HG03460 (cell line): ENCODE results near the gene TBC1D19.
"Not testable (repeated sequence)": the region's sequence is repeated elsewhere in the genome, so short reads cannot be mapped to it uniquely, and the experiment has no call there.

ENCODE experiments used
- ATAC-seq: cut with Tn5 transposase; IDR thresholded peaks from one replicate; pipeline ENCODE4 v1.9.1; 2021; ENCODE audit not compliant: unreplicated experiment

The TBC1D19 gene

GRCh38 chr4:26583865-26584652 lies at the start of gene TBC1D19:
TSS of gene TBC1D19 (plus strand) at chr4:26584084. CDS start at chr4:26584194, 110 bp downstream.
- ATAC-seq, result peak; percentile 100

GRCh38 chr4:26542991-26543390 lies 40.9 kb upstream of the TBC1D19 start:
- no peak for ATAC-seq

GRCh38 chr4:26544421-26544820 lies 39.5 kb upstream of the TBC1D19 start:
- no peak for ATAC-seq

- not testable (repeated sequence) for ATAC-seq
Observed at GRCh38 chr4:26548379-26548778, 35.5 kb upstream of the TBC1D19 start.

- no peak for ATAC-seq
Observed at GRCh38 chr4:26557164-26557563, 26.7 kb upstream of the TBC1D19 start.

GRCh38 chr4:26558166-26558895 lies 25.6 kb upstream of the TBC1D19 start:
- ATAC-seq, result no peak

- no peak for ATAC-seq
Observed at GRCh38 chr4:26566133-26566532, 17.8 kb upstream of the TBC1D19 start.

- no peak for ATAC-seq
Observed at GRCh38 chr4:26568446-26568994, 15.4 kb upstream of the TBC1D19 start.

- no peak for ATAC-seq
Observed at GRCh38 chr4:26570596-26570995, 13.3 kb upstream of the TBC1D19 start.

GRCh38 chr4:26573389-26573794 lies 10.5 kb upstream of the TBC1D19 start:
- ATAC-seq, result no peak

- ATAC-seq, result no peak
Observed at GRCh38 chr4:26574563-26574962, 9.3 kb upstream of the TBC1D19 start.

- ATAC-seq, result no peak
Observed at GRCh38 chr4:26576231-26576739, 7.6 kb upstream of the TBC1D19 start.

GRCh38 chr4:26577066-26577465 lies 6.8 kb upstream of the TBC1D19 start:
- ATAC-seq, result no peak

GRCh38 chr4:26579169-26579568 lies 4.7 kb upstream of the TBC1D19 start:
- no peak for ATAC-seq

- ATAC-seq, result not testable (repeated sequence)
Observed at GRCh38 chr4:26581341-26581740, 2.5 kb upstream of the TBC1D19 start.

- ATAC-seq, result peak; percentile 57
Observed at GRCh38 chr4:26583538-26583864, 383 bp upstream of the TBC1D19 start.

- no peak for ATAC-seq
Observed at GRCh38 chr4:26584725-26585124, 841 bp downstream of the TBC1D19 start.

- no peak for ATAC-seq
Observed at GRCh38 chr4:26589705-26590104, 5.8 kb downstream of the TBC1D19 start.

GRCh38 chr4:26590639-26591038 lies 6.8 kb downstream of the TBC1D19 start:
- no peak for ATAC-seq

- ATAC-seq, result not testable (repeated sequence)
Observed at GRCh38 chr4:26593557-26593956, 9.7 kb downstream of the TBC1D19 start.

- no peak for ATAC-seq
Observed at GRCh38 chr4:26594371-26594770, 10.5 kb downstream of the TBC1D19 start.

GRCh38 chr4:26594778-26595177 lies 10.9 kb downstream of the TBC1D19 start:
- ATAC-seq, result no peak
